NAMALWA (cell line): ENCODE results near the gene AP1G2.
"Not testable (repeated sequence)": the region's sequence is repeated elsewhere in the genome, so short reads cannot be mapped to it uniquely, and the experiment has no call there.

Experiments used
- DNase-seq: peaks from one replicate; pipeline ENCODE4 v3.0.0-alpha.2; 2015; ENCODE audit warnings: low spot score

Gene AP1G2

DNA sequence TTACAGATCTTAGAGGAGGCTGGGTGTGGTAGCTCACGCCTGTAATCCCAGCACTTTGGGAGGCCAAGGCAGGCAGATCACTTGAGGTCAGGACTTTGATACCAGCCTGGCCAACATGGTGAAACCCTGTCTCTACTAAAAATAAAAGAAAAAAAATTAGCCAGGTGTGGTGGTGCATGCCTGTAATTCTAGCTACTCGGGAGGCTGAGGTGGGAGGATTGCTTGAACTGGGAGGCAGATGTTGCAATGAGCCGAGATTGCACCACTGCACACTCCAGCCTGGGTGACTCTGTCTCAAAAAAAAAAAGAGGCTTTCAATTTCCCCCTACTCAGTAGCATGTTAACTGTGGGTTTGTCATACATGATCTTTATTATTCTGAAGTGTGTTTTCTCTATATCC lies 26.6 kb upstream of the AP1G2 start:
- not testable (repeated sequence) for DNase-seq

DNA sequence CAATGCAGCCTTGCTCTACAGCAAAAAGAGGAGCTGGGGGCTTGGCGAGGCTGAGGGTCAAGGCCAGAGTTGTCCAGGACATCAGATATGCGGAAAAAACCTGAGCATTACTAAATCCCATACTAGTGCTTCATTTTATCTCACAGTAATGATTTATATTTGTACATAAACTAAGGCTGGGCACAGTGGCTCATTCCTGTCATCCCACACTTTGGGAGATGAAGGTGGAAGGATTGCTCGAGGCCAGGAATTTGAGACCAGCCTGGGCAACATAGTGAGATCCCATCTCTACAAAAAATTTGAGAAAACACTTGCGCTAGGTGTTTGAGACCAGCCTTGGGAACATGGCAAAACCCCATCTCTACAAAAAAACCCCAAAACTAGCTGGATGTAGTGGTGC lies 22.6 kb upstream of the AP1G2 start:
- DNase-seq = no peak

DNA sequence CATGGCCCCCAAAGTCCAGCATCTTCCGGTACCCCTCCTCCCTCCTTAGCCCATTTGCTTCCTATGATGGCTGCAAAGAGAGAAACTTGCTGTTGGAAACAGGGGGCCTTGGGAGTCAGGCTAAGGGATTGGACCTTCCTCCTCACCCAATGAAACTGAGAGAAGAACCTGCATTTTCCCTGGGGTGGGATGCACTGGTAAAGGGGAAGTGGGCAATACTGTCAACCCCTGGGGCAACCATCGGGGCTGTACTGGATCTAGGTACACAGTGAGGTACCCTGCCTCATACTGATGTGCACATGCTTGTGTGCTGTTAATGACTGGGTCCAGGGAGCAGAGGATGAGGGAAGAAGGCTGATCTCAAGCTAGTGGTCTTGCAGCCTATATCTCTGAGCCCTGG lies 22.0 kb upstream of the AP1G2 start:
- DNase-seq = no peak

DNA sequence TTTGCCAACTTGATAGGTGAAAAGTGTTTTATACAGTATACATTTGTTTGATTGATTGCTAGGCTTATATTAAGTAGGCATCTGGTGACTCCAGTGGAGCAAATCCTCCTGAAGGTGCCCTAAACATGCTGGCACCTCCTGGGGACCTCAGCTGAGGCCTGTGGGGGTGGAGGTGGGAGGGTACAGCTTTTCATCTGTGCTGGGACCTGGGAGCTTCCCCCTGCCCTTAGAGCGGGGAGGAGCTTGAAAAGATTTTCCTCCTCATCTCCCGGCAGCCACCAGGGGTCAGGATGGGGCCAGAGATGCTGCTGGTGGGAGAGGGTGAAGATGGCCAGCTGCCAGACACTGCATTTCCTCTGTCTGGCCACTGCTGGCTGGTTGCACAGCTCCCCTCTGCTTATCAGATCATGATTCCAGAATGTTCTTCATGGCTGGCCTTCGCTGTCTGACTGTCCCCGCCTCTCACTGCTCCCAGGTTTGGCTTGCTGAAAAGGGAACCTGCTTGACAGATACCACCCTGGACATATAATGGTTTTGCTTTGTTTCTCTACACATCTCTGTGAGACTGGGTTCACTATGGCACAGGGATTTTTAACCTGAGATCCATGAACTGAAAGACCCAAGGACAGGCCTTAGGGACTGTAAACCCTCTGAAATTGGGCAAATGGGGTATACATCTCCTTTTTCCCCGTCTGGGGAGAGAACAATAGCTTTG lies 21.4 kb upstream of the AP1G2 start:
- DNase-seq = peak; percentile 88

DNA sequence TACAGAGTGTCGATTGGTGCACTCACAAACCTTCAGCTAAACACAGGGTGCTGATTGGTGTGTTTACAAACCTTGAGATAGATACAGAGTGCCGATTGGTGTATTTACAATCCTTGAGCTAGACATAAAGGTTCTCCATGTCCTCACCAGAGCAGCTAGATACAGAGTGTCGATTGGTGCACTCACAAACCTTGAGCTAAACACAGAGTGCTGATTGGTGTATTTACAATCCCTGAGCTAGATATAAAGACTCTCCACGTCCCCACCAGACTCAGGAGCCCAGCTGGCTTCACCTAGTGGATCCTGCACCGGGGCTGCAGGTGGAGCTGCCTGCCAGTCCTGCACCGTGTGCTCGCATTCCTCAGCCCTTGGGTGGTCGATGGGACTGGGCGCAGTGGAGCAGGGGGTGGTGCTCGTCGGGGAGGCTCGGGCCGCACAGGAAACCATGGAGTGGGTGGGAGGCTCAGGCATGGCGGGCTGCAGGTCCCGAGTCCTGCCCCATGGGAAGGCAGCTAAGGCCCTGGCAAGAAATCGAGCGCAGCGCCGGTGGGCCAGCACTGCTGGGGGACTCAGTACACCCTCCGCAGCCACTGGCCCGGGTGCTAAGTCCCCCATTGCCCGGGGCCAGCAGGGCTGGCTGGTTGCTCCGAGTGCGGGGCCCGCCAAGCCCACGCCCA lies 17.1 kb upstream of the AP1G2 start:
- not testable (repeated sequence) for DNase-seq

DNA sequence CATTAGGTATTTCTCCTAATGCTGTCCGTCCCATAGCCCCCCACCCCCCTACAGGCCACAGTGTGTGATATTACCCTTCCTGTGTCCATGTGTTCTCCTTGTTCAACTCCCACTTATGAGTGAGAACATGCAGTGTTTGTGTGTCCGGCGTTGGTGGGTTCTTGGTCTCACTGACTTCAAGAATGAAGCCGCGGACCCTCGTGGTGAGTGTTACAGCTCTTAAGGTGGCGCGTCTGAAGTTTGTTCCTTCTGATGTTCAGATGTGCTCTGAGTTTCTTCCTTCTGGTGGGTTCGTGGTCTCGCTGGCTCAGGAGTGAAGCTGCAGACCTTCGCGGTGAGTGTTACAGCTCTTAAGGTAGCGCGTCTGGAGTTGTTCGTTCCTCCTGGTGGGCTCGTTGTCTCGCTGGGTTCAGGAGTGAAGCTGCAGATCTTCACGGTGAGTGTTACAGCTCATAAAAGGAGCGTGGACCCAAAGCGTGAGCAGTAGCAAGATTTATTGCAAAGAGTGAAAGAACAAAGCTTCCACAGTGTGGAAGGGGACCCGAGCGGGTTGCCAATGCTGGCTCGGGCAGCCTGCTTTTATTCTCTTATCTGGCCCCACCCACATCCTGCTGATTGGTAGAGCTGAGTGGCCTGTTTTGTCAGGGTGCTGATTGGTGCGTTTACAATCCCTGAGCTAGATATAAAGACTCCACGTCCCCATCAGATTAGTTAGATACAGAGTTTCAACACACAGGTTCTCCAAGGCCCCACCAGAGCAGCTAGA lies 16.4 kb upstream of the AP1G2 start:
- DNase-seq = not testable (repeated sequence)

DNA sequence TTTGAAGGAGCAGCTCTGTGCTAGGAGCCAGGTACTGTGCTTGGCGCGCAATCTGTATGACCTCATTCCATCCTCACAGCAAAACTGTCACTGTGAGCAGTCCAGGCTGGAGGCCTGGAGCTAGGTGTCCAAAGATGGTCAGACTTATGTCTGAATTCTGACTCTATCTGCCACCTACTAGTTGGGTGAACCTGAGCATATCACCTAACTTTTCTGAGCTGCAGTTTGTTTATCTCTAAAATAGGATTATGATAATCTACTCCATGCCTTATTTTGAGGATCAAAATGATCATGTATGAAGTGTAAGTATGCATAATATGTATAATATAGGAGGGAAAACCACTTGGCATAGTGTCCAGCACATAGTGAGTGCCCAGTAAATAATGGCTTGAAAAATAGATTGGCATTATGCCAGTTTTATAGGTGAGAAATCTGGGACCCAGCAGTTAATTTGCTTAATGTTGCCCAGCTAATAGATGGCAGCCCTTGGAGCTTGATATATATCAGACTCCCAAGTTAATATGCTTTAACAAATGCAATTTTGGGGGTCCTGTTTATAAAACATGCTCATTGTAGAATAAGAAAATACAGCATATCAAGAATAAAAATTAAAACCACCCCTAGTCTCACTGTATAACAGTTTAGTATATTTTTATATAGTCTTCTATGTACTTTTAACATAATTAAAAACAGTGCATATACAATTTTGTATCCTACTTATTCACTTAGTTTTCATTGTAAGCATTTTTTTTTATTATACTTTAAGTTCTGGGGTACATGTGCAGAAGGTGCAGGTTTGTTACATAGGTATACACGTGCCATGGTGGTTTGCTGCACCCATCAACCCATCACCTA lies 15.5 kb upstream of the AP1G2 start:
- DNase-seq = no peak

DNA sequence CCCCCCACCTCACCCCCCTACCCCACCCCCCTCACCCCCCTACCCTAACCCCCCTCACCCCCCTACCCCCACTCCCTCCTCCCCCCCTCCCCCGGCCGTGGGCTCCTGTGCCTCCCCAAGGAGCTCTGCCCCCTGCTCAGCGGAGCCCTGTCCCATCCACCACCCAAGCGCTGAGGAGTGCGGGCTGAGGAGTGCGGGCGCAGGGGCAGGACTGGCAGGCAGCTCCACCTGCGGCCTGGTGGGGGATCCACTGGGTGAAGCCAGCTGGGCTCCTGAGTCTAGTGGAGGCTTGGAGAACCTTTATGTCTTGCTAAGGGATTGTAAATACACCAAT lies 13.3 kb upstream of the AP1G2 start:
- DNase-seq = no peak

DNA sequence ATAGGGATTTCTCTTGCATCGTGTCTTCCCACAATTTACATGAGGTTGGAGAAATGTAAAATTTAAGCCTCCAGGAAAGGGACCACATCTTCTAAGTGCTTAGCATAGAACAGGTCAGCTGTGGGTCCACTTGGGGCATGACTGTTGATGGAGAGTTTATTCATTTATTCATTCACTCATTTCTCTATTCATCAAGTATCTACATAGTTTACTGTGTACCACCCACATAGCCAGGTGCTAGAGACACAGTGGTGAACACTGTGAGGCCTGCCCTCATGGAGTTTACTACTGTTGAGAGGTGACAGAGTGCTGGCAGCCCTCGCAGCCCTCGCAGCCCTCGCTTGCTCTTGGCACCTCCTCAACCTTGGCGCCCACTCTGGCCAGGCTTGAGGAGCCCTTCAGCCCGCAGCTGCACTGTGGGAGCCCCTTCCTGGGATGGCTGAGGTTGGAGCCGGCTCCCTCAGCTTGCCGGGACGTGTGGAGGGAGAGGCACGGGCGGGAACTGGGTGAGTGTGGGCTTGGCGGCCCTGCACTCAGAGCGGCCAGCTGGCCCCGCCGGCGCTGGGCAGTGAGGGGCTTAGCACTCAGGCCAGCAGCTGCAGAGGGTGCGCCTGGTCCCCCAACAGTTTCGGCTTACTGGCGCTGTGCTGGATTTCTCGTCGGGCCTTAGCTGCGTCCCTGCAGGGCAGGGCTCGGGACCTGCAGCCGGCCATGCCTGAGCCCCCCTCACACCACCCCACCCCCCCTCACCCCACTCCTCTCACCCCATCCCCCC lies 12.7 kb upstream of the AP1G2 start:
- no peak for DNase-seq

DNA sequence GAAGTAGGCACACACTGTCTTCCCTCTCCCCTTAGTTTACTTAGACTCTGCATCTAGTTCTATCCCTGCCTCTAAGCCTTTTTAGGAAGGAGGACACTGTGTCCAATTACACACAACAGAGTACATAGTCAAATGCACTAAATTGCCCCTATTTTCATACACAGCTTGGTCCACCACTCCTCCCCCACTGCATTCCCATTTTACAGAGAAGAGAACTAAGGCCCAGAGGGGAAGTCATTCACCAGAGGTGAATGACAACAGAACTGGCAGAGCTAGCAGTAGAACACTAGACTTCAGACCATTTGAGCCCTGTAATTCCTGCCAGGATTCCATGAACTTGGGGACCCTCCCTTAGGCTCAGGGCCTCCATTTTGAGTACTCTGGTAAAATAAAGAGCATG lies 12.1 kb upstream of the AP1G2 start:
- DNase-seq = no peak

DNA sequence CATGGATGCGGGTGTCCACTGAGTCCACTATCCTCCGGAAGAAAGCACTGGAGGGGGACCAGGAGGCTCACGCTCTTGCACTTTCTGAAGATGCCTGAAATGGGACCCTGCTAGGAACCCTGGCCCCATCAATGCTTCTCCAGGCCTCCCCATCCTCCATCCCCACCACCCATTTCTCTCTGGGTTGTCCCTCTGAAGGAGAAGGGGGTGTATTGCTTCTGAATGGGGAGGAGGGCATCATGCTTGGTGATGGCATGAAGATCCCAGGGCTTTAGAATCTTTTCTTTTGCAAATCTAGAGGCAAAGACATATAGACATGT lies 11.7 kb upstream of the AP1G2 start:
- DNase-seq = no peak

DNA sequence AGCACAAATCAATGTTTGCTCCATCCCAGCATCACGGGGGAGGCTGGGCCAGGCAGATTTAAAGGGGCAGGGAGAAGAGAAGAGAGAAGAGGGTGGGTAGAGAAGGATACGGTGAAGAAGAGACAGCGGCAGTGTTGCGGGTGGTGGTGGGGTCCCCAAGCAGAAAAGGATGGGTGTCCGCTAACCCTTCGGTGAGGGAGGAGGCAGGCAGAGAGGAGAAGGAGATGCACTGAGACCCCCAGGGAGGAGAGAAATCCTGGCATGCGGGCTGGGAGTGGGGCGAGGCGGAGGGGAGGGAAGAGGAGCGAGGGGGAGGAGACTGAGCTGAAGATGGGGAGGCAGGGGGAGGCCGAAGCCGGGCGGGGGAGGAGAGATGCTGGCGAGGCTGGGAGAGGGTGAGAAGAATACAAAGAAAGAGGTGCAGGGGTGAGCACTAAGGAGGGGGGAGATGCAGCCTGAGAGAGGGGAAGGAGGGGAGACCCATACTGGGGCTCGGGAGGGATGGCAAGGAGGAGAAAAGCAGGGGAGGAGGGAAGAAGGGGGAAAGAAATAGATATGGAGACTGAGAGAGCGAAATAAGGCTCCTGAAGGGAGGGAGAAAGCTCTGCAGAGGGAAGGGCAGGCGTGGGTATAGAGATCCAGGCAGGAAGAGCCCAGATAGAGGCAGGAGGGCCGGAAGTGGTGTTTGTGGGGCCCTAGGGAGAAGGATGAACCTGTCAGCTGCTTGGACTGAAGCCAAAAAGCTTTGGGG lies 11.1 kb upstream of the AP1G2 start, which contains the start of gene JPH4:
JPH4 (minus strand) TSS at position 231 of the 751 bp plus-strand sequence. CDS start 1,337 bp downstream, outside the sequence.
- DNase-seq = no peak

DNA sequence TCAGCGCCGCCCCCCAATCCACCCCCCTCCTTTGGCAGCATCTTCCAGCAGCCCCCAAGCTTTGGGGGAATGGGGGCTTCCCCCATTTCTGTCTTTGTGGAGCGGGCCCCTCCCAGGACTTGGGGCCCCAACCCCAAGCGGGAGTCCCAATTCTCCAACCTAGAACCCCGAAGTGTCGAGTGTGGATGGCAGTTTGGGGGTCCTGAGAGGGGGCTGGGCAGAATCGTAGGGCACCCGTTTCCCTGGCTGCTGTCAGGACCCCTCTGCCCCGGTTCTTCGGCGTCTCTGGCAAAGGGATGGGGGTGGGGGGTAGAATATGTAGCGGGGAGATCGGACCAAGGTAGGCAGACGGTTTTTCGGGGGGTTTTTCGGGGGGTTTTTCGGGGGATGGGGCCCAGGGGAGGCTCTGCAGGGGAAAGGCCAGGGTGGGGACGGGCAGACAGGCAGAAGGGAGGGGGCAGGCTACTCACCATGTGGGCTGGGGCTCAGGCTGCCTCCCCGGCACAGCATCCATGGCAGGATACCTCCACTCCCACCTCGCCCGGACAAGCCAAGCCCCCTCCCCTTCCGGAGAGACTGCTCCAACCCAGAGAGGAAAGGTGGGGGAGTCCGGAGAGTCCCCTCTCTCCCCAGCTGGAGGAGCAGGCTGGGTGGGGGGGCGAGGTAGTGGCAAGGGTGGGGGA lies 10.3 kb upstream of the AP1G2 start:
- DNase-seq = no peak

DNA sequence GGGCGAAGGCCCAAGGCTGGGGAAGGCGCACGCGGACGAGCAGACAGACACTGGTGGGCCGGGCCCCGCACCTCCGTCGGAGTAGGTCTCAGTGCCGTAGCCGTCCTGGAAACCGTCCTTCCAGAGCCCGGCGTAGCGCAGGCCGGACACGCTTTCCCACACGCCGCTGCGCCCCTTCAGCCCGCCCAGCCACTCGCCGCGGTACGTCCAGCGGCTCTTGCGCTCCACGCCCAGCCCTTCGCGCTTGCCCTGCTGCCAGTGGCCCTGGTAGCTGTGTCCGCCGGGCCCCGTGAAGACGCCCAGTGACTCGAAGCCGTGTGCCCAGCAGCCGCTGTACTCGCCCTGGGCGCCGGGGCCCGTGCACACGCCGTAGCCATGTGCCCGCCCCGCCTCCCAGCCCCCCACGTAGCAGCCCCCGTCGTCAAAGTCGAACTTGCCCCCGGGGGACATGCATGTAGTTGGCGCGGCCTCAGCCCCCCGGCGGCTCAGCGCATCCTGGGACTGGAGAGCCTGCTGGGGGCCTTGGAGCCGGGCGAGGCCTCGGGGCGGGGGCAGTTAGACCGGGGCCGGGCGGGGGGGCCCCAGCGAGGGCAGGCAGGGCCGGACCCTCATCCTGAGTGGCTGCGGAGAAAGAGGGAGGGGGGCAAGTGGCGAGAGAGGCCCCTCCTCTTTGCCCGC lies 9.6 kb upstream of the AP1G2 start:
- no peak for DNase-seq

DNA sequence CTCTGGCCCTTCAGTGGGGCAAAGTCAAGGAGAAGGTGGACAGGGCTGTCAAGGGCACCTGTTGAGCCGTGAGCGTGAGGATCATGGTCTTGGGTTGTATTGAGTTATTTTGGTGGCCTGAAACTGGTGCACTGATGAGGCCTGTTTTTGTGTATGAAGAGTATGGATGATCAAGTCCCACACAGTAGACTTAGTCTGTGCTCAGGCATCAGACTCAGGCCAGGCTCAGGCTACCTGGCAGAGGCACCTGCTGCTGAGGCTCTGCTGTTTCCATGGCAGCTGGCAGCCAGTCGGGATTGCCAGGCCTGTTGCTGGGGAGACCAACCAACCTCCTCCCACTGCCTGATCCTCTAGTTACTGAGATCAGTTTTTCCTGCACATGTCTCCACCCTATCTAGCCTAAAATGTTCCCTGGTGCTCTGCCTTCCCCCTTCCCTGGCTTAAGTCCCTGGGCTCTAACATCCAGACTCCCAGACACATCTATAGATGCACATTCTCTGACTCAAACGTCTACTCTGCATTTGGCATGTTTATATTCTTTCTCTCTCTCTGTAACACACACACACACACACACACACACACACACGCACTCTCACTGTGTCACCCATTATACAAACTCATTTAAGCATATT lies 5.9 kb upstream of the AP1G2 start:
- DNase-seq = no peak

DNA sequence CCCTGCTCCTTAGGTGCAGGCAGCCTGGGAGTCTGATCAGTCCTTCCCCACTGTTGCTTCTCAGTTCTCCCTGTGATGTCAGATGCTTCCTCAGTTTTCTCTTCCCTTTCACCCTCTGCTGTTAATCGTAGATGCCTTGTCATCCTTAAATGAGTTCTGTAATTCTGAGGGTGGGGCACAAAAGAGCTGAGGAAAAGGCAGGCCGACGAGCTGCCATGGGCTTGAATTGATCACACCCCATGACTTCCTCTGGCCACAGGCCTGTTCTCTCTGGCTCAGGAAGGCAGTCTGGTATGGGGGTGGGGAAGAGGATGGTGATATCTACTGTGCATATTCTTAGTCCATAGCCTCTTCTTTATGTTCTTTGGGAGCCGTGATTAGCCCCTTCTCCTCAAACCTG lies 5.2 kb upstream of the AP1G2 start:
- no peak for DNase-seq

DNA sequence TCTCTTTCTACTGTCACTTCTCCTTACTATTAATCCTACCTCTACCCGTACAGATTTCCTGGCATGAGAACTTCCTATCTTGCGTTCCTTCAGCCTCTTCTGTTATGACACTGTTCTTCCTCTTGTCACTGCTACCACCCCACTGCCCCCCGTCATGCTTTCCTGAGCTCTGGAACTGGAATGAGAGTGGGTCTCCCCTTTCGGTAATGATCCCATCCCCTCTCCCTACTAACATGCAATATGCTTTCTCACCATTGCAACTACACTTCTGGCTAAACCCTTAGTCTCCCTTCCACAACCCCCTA lies 4.9 kb upstream of the AP1G2 start:
- DNase-seq = no peak

DNA sequence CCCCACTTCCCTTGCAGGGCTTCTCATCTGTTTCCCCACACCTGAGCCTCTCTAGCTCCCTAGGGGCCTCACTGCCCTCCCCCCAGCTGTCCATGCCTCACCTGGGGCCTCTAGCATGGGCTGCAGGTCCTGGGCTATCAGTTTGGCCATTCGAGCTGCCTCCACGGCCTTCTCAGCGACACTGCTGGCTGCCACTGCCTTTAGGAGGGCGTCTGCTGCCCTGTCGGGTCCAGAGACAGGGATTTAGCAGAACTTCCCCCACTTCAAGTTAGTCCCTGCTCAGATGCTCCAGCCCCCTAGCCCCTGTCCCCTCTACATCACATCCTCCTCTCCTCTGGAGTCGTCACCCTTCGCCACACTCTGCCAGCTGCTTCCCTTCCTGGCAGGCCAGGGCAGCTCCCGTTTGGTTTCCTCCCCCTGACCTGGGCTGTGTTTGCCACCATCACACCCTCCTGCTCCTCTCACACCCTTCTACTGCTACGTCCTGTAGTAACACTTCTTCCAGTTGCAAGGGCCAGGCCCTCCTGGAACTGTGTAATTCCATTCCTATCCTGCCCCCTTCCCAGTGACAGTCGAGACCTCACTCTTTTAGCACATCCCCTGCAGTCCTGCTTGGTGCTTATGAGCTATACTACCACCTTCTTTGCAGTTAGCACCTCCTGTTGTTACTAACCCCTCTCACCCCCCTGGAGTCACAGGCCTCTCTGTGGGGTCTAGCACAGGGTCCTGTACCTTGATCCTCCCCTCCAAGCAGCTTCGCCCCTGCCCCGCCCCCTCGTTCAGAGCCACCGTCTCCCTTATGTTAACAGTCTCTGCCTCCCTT lies 4.3 kb upstream of the AP1G2 start:
- DNase-seq = no peak
